Activated CD4-positive, alpha-beta T cell treated with anti-CD3 and anti-CD28 coated beads, Interleukin-2, amount 50 U/mL, for 48 hours (primary cell): ENCODE measurements around the gene POLR1E.
"Not testable (repeated sequence)": the region's sequence is repeated elsewhere in the genome, so short reads cannot be mapped to it uniquely, and the experiment has no call there.

ENCODE experiments used
- DNase-seq, 2 experiments: peaks; one replicate each; pipeline ENCODE4 v3.0.0-alpha.2; 2020

The POLR1E gene

GRCh38 chr9:37465249-37466036 is 20.3 kb upstream of the POLR1E start, which contains the start of gene ZBTB5:
Gene ZBTB5, minus strand, starts transcription at chr9:37465450. Its CDS starts 22,899 bp downstream, at chr9:37442551.
- DNase-seq, result peak; percentile 98 to 99

DNA sequence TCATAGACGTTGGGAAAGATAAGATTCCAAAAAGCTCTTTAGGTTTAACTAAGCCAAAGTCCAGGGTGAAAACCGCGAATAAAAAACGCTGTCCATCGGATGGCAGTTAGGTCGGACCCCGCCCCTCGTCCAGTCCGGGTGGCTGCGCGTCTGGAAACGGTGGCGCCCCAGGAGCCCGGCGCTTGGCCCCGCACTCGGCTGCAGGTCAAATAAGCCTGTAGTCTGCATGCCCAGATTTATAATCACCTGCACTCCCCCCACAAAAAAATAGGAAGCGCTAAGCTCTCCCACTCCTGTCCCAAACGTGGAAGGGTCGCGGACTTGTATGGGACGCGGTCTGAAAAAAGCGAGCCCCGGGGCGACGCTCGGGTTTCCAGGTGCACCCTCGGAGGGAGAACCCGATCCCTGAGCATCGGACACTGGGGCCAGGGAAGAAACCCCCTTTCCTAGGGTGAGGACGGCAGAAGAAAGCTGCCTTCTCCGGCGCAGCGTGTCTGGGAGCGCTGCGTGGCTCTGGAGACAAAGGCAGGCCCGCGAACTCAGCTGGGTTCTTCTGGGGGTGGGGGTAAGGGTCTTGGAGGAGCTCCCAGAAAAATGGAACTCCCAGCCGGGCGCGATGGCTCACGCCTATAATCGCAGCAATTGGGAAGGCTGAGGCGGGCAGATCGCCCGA is 19.6 kb upstream of the POLR1E start:
- peak; percentile 40 to 49 for DNase-seq

DNA sequence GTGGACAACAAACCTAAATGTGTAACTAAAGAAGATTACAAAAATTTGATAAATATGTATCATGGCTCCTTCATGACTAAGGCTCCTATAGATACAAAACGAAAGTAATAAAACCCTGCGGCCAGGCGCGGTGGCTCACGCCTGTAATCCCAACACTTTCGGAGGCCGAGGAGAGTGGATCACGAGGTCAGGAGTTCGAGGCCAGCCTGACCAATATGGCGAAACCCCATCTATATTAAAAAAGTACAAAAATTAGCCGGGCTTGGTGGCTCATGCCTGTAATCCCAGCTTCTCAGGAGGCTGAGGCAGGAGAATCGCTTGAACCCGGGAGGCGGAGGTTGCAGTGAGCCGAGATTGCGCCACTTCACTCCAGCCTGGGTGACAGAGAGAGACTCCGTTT is 18.2 kb upstream of the POLR1E start:
- DNase-seq, result not testable (repeated sequence)

- no peak for DNase-seq
Measured at GRCh38 chr9:37468620-37469019, 17.1 kb upstream of the POLR1E start.

GRCh38 chr9:37471942-37472684 is 13.6 kb upstream of the POLR1E start:
- no peak for DNase-seq

GRCh38 chr9:37473982-37474381 is 11.8 kb upstream of the POLR1E start:
- not testable (repeated sequence) for DNase-seq

GRCh38 chr9:37474438-37474837 is 11.3 kb upstream of the POLR1E start:
- no peak for DNase-seq

DNA sequence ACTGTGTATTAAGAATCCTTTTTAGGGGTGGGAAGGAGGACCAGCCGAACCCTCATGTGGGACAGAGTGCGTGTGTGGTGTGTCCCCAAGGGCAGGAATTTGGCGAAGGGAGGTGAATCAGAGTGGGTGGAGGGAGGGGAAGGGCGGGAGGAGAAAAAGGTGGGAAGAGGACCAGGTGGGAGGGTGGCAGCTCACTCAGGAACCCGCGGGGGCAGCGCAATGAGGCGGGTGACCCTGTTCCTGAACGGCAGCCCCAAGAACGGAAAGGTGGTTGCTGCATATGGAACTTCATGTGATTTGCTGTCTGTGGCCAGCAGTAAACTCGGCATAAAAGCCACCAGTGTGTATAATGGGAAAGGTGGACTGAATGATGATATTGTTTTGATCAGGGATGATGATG is 8.8 kb upstream of the POLR1E start:
- no peak for DNase-seq

DNA sequence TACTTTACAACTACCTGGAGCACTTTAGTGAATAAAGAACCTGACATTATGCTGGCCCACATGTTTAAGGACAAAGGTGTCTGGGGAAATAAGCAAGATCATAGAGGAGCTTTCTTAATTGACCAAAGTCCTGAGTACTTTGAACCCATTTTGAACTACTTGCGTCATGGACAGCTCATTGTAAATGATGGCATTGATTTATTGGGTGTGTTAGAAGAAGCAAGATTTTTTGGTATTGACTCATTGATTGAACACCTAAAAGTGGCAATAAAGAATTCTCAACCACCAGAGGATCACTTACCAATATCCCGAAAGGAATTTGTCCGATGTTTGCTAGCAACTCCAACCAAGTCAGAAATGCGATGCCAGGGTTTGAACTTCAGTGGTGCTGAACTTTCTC is 8.3 kb upstream of the POLR1E start:
- DNase-seq, result not testable (repeated sequence)

- DNase-seq, result not testable (repeated sequence)
Measured at GRCh38 chr9:37477987-37478619, 7.6 kb upstream of the POLR1E start.

- DNase-seq, result no peak
Measured at GRCh38 chr9:37480759-37481158, 5.0 kb upstream of the POLR1E start.

GRCh38 chr9:37486256-37486615 is 488 bp downstream of the POLR1E start:
- DNase-seq, result no peak

- DNase-seq, result no peak
Measured at GRCh38 chr9:37486616-37487548, 1.1 kb downstream of the POLR1E start.

- DNase-seq, result no peak
Measured at GRCh38 chr9:37491939-37492338, 6.2 kb downstream of the POLR1E start.

GRCh38 chr9:37495571-37495970 is 9.8 kb downstream of the POLR1E start:
- no peak for DNase-seq

GRCh38 chr9:37496020-37496419 is 10.3 kb downstream of the POLR1E start:
- no peak for DNase-seq

DNA sequence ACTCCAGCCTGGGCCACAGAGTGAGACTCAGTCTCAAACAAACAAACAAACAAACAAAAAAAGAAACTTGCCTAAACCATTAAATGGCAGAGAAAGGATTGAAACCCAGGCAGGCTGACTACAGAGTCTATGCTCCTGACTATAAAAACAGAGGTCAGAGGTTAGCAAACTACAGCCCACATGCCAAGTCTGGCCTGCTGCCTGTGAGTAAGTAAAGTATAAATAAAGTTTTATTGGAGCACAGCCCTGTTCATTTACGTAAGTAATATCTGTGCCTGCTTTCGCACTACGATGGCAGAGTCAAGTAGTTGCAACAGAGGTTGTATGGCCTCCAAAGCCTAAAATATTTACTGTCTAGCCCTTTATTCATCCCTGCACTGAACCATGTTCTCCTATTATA is 11.6 kb downstream of the POLR1E start:
- DNase-seq, result no peak

DNA sequence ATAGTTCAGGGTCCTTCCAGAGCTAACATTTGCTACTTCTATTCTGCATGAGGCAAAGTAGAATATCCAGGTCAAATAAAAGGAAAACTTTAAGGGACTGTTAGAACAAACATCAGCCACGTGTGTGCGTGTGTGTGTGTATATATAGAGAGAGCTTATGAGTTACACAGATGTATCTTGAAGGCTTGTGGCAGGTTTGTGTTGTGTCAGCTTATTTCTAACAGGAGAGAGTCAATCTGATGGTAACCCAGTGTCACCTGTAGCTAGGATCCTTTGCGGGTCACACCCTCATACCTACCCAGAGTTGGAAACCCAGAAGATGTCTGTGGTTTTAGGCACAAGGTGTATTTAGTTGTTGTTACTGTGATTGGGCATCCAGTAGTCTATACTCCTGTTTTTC is 12.7 kb downstream of the POLR1E start:
- no peak for DNase-seq

DNA sequence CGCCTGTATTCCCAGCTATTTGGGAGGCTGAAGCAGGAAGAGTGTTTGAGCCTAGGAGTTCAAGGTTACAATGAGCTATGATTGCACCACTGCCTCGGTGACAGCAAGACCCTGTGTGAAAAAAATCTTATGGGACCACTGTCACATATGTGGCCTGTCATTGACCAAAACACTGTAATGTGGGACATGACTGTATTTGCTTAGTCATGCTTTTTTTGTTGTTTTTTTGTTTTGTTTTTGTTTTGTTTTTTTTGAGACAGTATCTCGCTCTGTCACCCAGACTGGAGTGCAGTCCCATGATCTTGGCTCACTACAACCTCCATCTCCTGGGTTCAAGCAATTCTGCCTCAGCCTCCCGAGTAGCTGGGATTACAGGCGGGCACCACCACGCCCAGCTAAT is 13.5 kb downstream of the POLR1E start:
- DNase-seq, result no peak

GRCh38 chr9:37501957-37502596 is 16.3 kb downstream of the POLR1E start:
- no peak for DNase-seq

GRCh38 chr9:37503736-37504135 is 18.0 kb downstream of the POLR1E start:
- peak; percentile 16 to 25 for DNase-seq

GRCh38 chr9:37504605-37505004 is 18.9 kb downstream of the POLR1E start:
- no peak for DNase-seq
